B cell (primary cell): ENCODE measurements around the gene FAM186B. TPM values are rescaled to one million over a fixed set of nuclear protein-coding genes. Genes with fewer than 3 reads are reported as not detected.

Experiments
- ATAC-seq: fragments of 200-7000 bp; cut with Tn5 transposase; one replicate; pipeline ENCODE4 v1.10.0; 2021; ENCODE audit warnings: low read depth, mild to moderate bottlenecking, moderate number of reproducible peaks, moderate library complexity
- CTCF ChIA-PET: fragments of 350-600 bp; sonication (Branson Sonifier 250); formaldehyde crosslinking; loops from one replicate; lab custom pipeline; 2021; ENCODE audit warnings: antibody characterized with exemption, inconsistent platforms; lab: Charles Lee
- POLR2A ChIA-PET: fragments of 350-600 bp; sonication (Branson Sonifier 250); formaldehyde crosslinking; loops from one replicate; lab custom pipeline; 2021; ENCODE audit warnings: antibody characterized with exemption; lab: Charles Lee
- DNase-seq: peaks from one replicate; pipeline ENCODE4 v3.0.0; 2013
- H2AFZ ChIP-seq: 2 replicates; pipeline ENCODE4 v1.6.1; 2012; ENCODE audit warnings: mild to moderate bottlenecking, low read depth, low read length; ENCODE audit not compliant: insufficient read depth, poor library complexity, severe bottlenecking
- H3K27ac ChIP-seq, 2 donors: 1 replicate in 1 of 2; 2 replicates in 1 of 2; pipeline ENCODE4 v1.5.1; 2012 to 2013; ENCODE audit warnings: low read length in 2 of 2, mild to moderate bottlenecking in 2 of 2, moderate library complexity in 1 of 2
- H3K27me3 ChIP-seq, 4 experiments: fragments of 200-600 bp in 1 of 4; sonication (generic) in 1 of 4; replicated peaks in 1 of 4; 1 replicate in 2 of 4; 2 replicates in 2 of 4; pipeline versions ENCODE4 v1.6.1 to v1.7.0; 2013 to 2016; ENCODE audit warnings: low read length in 3 of 4, mild to moderate bottlenecking in 2 of 4, mixed read lengths in 1 of 4, moderate library complexity in 1 of 4; ENCODE audit not compliant: insufficient read depth in 4 of 4, control insufficient read depth in 3 of 4; ENCODE audit errors: control extremely low read depth in 1 of 4
- H3K36me3 ChIP-seq, 2 experiments: replicated peaks in 1 of 2; 1 replicate in 1 of 2; 2 replicates in 1 of 2; pipeline versions ENCODE4 v1.6.1 to v1.7.1; 2013; ENCODE audit warnings: low read length in 1 of 2; ENCODE audit not compliant: insufficient read depth in 2 of 2, control insufficient read depth in 1 of 2; ENCODE audit errors: control extremely low read depth in 1 of 2, extremely low read depth in 1 of 2
- H3K4me1 ChIP-seq, 2 donors: fragments of 200-600 bp in 1 of 2; sonication (generic) in 1 of 2; 1 replicate in 1 of 2; 2 replicates in 1 of 2; pipeline versions ENCODE4 v1.5.1 to v1.6.1; 2013 to 2017; ENCODE audit warnings: low read length in 2 of 2; ENCODE audit not compliant: control insufficient read depth in 2 of 2, insufficient read depth in 2 of 2
- H3K4me2 ChIP-seq: replicated peaks from 2 replicates; pipeline ENCODE3; 2012; ENCODE audit warnings: mild to moderate bottlenecking, low read depth, low read length; ENCODE audit not compliant: poor library complexity, severe bottlenecking
- H3K4me3 ChIP-seq, 5 experiments: fragments of 200-600 bp in 1 of 5; sonication (generic) in 1 of 5; 1 replicate in 3 of 5; 2 replicates in 2 of 5; pipeline versions ENCODE4 v1.5.1 to v1.7.0; 2011 to 2016; ENCODE audit warnings: low read length in 4 of 5, mild to moderate bottlenecking in 4 of 5, low read depth in 2 of 5, control low read depth in 1 of 5, moderate library complexity in 1 of 5; ENCODE audit not compliant: insufficient read depth in 1 of 5; ENCODE audit errors: control extremely low read depth in 1 of 5, extremely low read depth in 1 of 5
- H3K79me2 ChIP-seq: fragments of 200-600 bp; sonication (generic); one replicate; pipeline ENCODE4 v1.6.0; 2016; ENCODE audit warnings: low read length; ENCODE audit not compliant: control insufficient read depth, insufficient read depth
- H3K9ac ChIP-seq: fragments of 200-600 bp; sonication (generic); 2 replicates; pipeline ENCODE4 v1.6.1; 2017; ENCODE audit warnings: mild to moderate bottlenecking, low read length, moderate library complexity
- H3K9me3 ChIP-seq, 3 donors: one replicate each; pipeline versions ENCODE4 v1.6.1 to v1.7.1; 2013; ENCODE audit warnings: low read length in 2 of 3; ENCODE audit not compliant: control insufficient read depth in 2 of 3, insufficient read depth in 1 of 3; ENCODE audit errors: control extremely low read depth in 1 of 3
- H4K20me1 ChIP-seq: 2 replicates; pipeline ENCODE4 v1.6.0; 2012; ENCODE audit warnings: mild to moderate bottlenecking, low read length; ENCODE audit not compliant: insufficient read depth, control insufficient read depth, poor library complexity, severe bottlenecking
- H3K27ac Mint-ChIP-seq: one replicate; pipeline ENCODE4 v1.8.0; 2021; ENCODE audit warnings: mixed read lengths
- H3K27me3 Mint-ChIP-seq: one replicate; pipeline ENCODE4 v1.8.0; 2021; ENCODE audit warnings: mixed read lengths
- H3K4me1 Mint-ChIP-seq: one replicate; pipeline ENCODE4 v1.8.0; 2021; ENCODE audit warnings: mixed read lengths
- H3K4me3 Mint-ChIP-seq: one replicate; pipeline ENCODE4 v1.8.0; 2021; ENCODE audit warnings: mixed read lengths
- H3K9me3 Mint-ChIP-seq: one replicate; pipeline ENCODE4 v1.8.0; 2022; ENCODE audit warnings: mixed read lengths; ENCODE audit not compliant: insufficient read depth
- CTCF ChIP-seq: fragments of 200-600 bp; IDR thresholded peaks from one replicate; pipeline ENCODE4 v1.8.0; 2022; ENCODE audit warnings: antibody characterized with exemption, mild to moderate bottlenecking
- EZH2 ChIP-seq: IDR thresholded peaks from 2 replicates; pipeline ENCODE4 v1.6.1; 2012; ENCODE audit warnings: borderline replicate concordance, low read depth, mild to moderate bottlenecking, moderate library complexity, low read length; ENCODE audit not compliant: insufficient read depth, poor library complexity, severe bottlenecking
- WGBS: methylation state at CpG from one replicate; pipeline ENCODE4 v1.1.5; 2013; ENCODE audit warnings: missing lambda C conversion rate; ENCODE audit not compliant: insufficient coverage; 5-methylcytosine and 5-hydroxymethylcytosine counted together
- intact Hi-C: fragments of 100-400 bp; cut with micrococcal nuclease; formaldehyde crosslinking; loops from one replicate; pipeline ENCODE4 v1.10.0; 2022
- polyA plus RNA-seq: library from polyadenylated mRNA; depleted of rRNA; stranded (reverse); fragments of >200 nt; gene quantifications from 2 replicates; pipeline ENCODE4 v1.2.3, GENCODE V29; 2012
- total RNA-seq, 2 donors: library from RNA; stranded (reverse); fragments of 120-200 nt in 1 of 2; gene quantifications; 1 replicate in 1 of 2; 2 replicates in 1 of 2; pipeline versions ENCODE4 v1.2.3 to v1.2.4, GENCODE V29; 2013 to 2022

The FAM186B gene
- total and polyA plus RNA-seq, 2 donors (not counting 1 experiment from before 2014, with no cell fraction given) = 0.13 to 0.47 TPM

DNA sequence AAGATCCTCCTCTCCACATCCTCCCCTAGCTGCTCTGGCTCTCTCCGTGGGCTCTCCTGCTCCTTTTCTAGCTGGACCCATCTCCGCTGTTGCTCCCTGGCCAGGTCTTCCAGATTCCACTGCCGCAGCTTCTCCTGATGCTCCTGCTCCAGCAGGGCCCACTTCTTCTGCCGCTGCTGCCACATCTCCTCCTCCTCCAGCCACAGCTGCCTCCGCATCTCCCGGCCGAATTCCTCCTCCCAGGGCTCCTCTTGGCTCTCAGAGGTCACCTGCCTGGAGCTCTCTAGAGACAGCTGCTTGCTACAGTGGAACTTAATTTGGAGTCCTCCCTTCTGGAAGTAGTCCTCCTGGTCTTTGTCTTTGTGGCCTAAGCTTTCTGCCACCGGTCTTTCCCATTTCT is 5.5 kb downstream of the FAM186B start:
- no peaks in the 10 kb centered on the region for H3K27me3 Mint-ChIP-seq

DNA sequence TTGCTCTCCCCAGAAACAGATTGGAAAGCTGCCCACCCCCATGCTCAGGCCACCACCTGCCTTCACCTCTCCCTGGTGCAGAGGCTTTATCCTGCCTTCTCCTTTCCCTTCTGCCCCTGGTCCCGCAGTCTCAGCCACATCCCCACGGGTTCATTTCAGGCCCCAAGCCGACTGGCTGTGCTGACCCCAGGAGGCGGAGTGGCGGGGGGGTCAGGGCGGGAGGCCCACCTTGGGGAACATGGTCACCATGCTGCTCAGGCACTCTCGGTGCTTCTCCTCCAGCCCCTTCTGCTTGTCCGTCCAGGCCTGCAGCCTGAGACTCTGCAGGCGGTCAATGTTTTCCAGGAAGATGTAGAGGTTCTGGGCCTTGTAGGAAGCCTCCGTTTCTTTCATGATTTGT is 6.9 kb downstream of the FAM186B start:
- Histone ChIP-seq H3K9ac (no peak overlapping the region), H3K4me1 (no peaks in the 10 kb centered on the region), H3K4me3 (no peak overlapping the region), H4K20me1 (no peaks in the 10 kb centered on the region), H3K36me3 (no peaks in the 10 kb centered on the region), H2AFZ (no peak overlapping the region), H3K9me3 (no peaks in the 10 kb centered on the region), H3K27ac (no peak overlapping the region), H3K79me2 (no peaks in the 10 kb centered on the region), H3K4me2 (no peak overlapping the region), H3K27me3 (no peaks in the 10 kb centered on the region)
- no peak for TF ChIP-seq CTCF
- no peak for TF ChIP-seq EZH2
- no peak for ATAC-seq
- H3K27me3 Mint-ChIP-seq = no peaks in the 10 kb centered on the region
- no peak overlapping the region for H3K27ac Mint-ChIP-seq
- POLR2A ChIA-PET = no interaction called here
- intact Hi-C loops = no loop called here
- H3K4me3 Mint-ChIP-seq = no peak overlapping the region
- H3K9me3 Mint-ChIP-seq = no peaks in the 10 kb centered on the region
- H3K4me1 Mint-ChIP-seq = peaks cover 3% of the 10 kb centered on the region
- DNase-seq = no peak
- 94% methylated on average over 10 of the region's 10 CpGs for WGBS
- CTCF ChIA-PET = no interaction called here

More for the DNA sequence above, 5.5 kb downstream of the FAM186B start:
- Histone ChIP-seq H3K27ac (no peak overlapping the region), H3K9ac (no peak overlapping the region), H3K4me3 (no peak overlapping the region), H3K36me3 (no peaks in the 10 kb centered on the region), H4K20me1 (no peaks in the 10 kb centered on the region), H3K79me2 (no peaks in the 10 kb centered on the region), H3K4me2 (no peak overlapping the region), H3K9me3 (no peaks in the 10 kb centered on the region), H3K27me3 (no peaks in the 10 kb centered on the region), H2AFZ (no peak overlapping the region), H3K4me1 (no peaks in the 10 kb centered on the region)
- ATAC-seq = no peak
- intact Hi-C loops = no loop called here
- no peak for DNase-seq
- WGBS = 100% methylated on average over 8 of the region's 8 CpGs
- POLR2A ChIA-PET = no interaction called here
- TF ChIP-seq CTCF = no peak
- TF ChIP-seq EZH2 = no peak
- no peak overlapping the region for H3K4me3 Mint-ChIP-seq
- H3K27ac Mint-ChIP-seq = no peak overlapping the region
- H3K4me1 Mint-ChIP-seq = peaks cover 3% of the 10 kb centered on the region
- CTCF ChIA-PET = no interaction called here
- H3K9me3 Mint-ChIP-seq = no peaks in the 10 kb centered on the region
